ENCODE data around the gene CLCNKB.

Gene CLCNKB

DNA sequence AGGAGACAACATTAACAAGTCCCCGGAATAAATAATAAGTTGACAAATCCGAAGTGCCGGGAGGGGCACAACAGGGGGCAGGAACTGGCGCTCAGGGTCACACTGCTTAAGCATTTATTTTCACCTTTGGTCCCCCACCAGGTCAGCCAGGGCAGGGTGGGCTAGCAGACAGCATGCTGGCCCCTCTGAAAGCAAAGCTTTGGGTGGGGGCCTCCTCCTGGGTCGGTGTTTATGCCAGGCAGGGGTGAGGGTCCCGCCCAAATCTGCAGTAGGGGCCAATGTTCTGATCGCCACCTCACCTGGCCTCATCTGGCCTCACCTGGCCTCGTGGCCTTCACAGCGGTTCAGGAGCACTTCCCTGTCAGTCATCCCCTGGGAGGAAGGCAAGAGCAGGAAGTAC is 38.1 kb downstream of the CLCNKB start:
- no peaks in the 10 kb centered on the region for H3K36me3 ChIP-seq
- H3K27me3 ChIP-seq (ENCODE audit: insufficient read depth, low read depth, severe bottlenecking), result no peaks in the 10 kb centered on the region
- no peak overlapping the region for H3K27ac ChIP-seq
- no peaks in the 10 kb centered on the region for H3K9me3 ChIP-seq (ENCODE audit: severe bottlenecking)
- no peak overlapping the region for H3K4me3 ChIP-seq (ENCODE audit: low read depth, low read length)
- no peak for DNase-seq
- TF ChIP-seq, protein P1, sequence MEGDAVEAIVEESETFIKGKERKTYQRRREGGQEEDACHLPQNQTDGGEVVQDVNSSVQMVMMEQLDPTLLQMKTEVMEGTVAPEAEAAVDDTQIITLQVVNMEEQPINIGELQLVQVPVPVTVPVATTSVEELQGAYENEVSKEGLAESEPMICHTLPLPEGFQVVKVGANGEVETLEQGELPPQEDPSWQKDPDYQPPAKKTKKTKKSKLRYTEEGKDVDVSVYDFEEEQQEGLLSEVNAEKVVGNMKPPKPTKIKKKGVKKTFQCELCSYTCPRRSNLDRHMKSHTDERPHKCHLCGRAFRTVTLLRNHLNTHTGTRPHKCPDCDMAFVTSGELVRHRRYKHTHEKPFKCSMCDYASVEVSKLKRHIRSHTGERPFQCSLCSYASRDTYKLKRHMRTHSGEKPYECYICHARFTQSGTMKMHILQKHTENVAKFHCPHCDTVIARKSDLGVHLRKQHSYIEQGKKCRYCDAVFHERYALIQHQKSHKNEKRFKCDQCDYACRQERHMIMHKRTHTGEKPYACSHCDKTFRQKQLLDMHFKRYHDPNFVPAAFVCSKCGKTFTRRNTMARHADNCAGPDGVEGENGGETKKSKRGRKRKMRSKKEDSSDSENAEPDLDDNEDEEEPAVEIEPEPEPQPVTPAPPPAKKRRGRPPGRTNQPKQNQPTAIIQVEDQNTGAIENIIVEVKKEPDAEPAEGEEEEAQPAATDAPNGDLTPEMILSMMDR (IDR thresholded peaks at IDR 0.05; ENCODE audit: low read depth, low read length), result no peak

DNA sequence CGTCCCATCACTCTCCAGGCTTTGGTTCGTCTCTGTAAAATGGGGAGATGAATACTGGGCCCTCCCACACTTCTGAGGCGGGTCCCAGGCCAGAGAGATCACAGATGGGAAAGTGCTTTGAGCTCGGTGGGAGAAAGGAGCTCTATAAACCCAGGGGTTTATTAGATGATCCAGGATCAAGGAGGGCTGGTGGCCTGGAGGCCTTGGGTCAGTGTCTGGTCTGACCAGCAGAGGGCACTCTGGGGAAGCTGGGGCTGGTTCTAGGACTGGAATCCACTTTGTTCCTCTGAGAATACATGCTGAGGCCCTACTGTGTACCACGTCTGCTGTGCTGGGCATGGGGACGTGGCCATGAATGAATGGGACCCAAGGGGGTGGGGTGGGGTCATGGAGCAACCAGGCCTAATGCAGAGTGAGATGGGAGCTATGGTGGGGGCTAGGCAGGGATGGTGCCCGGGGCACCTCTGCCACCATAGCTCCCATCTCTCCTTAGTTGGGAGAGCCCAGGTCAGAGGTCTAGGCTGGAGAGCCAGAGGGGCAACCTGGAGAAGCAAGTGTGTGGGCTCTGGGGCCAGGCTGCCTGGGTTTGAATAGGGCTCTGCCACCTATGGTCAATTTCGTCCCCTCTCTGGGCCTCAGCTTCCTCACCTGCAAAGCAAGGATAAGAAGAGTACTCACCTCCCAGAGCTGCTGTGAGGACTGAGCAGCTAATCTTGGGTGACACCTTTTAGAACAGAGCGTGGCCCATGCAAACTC is 38.9 kb downstream of the CLCNKB start:
- peak; percentile 83 for DNase-seq
- no peak overlapping the region for H3K4me3 ChIP-seq (ENCODE audit: low read depth, low read length)
- no peaks in the 10 kb centered on the region for H3K36me3 ChIP-seq
- H3K27ac ChIP-seq, result no peak overlapping the region
- H3K27me3 ChIP-seq (ENCODE audit: insufficient read depth, low read depth, severe bottlenecking), result no peaks in the 10 kb centered on the region
- TF ChIP-seq, protein P1 (IDR thresholded peaks at IDR 0.05; ENCODE audit: low read depth, low read length), result peak; percentile 91
- no peaks in the 10 kb centered on the region for H3K9me3 ChIP-seq (ENCODE audit: severe bottlenecking)

DNA sequence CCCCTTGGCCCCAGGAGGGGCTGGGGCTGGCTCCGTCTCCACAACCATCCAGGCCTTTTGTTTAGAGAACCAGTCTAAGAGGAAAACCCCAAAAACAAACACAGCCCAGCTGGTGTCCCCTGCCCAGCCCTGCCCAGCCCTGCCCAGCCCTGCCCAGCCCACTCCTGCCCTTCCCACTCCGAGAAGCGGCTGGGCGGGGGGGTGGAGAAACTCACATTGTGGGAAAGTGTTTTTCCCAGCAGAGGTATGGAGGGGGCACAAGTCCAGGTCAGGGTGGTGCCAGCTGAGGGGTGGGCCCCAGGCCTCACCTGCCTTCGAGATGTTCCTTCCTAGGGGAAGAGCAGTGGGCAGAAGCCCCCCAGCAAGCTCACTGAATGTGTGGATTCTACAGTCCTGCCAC is 39.9 kb downstream of the CLCNKB start:
- Histone ChIP-seq H3K36me3 (no peaks in the 10 kb centered on the region), H3K27me3 (ENCODE audit: insufficient read depth, low read depth, severe bottlenecking) (no peaks in the 10 kb centered on the region), H3K4me3 (ENCODE audit: low read depth, low read length) (no peak overlapping the region), H3K9me3 (ENCODE audit: severe bottlenecking) (no peaks in the 10 kb centered on the region), H3K27ac (no peak overlapping the region)
- no peak for DNase-seq
- TF ChIP-seq, protein P1 (IDR thresholded peaks at IDR 0.05; ENCODE audit: low read depth, low read length), result no peak

DNA sequence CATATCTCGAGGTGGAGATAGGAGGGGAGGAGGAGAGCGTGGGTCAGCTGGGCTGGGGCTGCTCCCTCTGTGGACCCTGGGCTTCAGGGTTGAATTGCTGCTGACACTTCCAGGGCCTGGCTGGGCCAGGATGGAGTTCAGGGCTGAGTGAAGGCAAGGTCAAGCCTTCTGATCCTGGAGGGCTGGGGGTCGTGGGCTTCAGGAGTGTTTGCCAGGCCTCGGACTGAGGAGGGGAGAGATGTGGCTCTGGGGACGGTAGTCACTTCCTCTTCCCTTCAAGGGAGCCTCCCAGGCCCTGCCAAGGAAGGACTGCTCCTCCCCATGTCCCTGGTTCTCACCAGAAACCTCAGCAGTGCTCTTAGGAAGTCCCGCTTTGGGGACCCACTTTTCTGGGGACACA is 41.9 kb downstream of the CLCNKB start:
- TF ChIP-seq, protein P1 (IDR thresholded peaks at IDR 0.05; ENCODE audit: low read depth, low read length), result no peak

DNA sequence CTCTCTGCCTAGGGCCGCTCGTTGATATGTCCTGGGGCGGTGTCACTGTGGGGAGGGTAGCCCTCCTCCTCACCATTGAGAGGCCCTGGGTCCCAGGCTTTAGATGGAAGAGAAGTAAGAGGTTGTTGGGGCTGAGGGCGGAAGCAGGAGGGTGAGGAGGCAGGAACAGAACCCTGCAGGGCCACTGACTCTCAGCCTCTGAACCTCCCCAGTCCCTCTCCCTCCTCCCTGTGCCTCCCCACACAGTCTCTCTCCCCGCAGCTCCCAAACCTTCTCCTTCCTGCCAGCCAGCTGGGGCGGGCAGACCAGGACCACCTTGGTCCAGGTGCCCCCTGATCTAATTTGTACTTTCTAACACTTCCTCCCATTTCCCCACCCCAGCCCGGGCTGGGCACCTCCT is 44.2 kb downstream of the CLCNKB start:
- Histone ChIP-seq H3K9me3 (ENCODE audit: severe bottlenecking) (no peaks in the 10 kb centered on the region), H3K36me3 (no peaks in the 10 kb centered on the region), H3K27ac (no peak overlapping the region), H3K4me3 (ENCODE audit: low read depth, low read length) (no peak overlapping the region), H3K27me3 (ENCODE audit: insufficient read depth, low read depth, severe bottlenecking) (no peaks in the 10 kb centered on the region)
- TF ChIP-seq, protein P1 (IDR thresholded peaks at IDR 0.05; ENCODE audit: low read depth, low read length), result no peak
- no peak for DNase-seq

More for the DNA sequence above, 41.9 kb downstream of the CLCNKB start:
- Histone ChIP-seq H3K27ac (no peak overlapping the region), H3K9me3 (ENCODE audit: severe bottlenecking) (no peaks in the 10 kb centered on the region), H3K4me3 (ENCODE audit: low read depth, low read length) (no peak overlapping the region), H3K36me3 (no peaks in the 10 kb centered on the region), H3K27me3 (ENCODE audit: insufficient read depth, low read depth, severe bottlenecking) (no peaks in the 10 kb centered on the region)
- no peak for DNase-seq

Data from WERI-Rb-1 (cell line).